Measurements from ENCODE around the gene AP1M2.

- TF ChIP-seq POLR2AphosphoS5 (IDR thresholded peaks at IDR 0.05; ENCODE audit: borderline replicate concordance, low read depth, low read length), result no peak
- TF ChIP-seq EZH2 (IDR thresholded peaks at IDR 0.05), result no peak
- TF ChIP-seq FOXP2 (optimal IDR thresholded peaks at IDR 0.05; ENCODE audit: control extremely low read depth, extremely low read length, insufficient read depth), result no peak
These were observed 3.9 kb downstream of the AP1M2 start for GRCh38 chr19:10583036-10583776.
